K562 (cell line): ENCODE data around the gene CALML4. TPM values are rescaled to one million over a fixed set of nuclear protein-coding genes. Genes with fewer than 3 reads are reported as not detected.

Experiments used
- CEBPZ ChIP-seq: fragments of 150-350 bp; IDR thresholded peaks from 2 replicates; pipeline ENCODE4 v1.6.1; 2014; ENCODE audit warnings: low read depth, mild to moderate bottlenecking, low read length, borderline replicate concordance
- CHD4 ChIP-seq: fragments of 200-600 bp; sonication (generic); IDR thresholded peaks from 3 replicates; pipeline ENCODE4 v1.6.1; 2012; ENCODE audit warnings: low read depth, mild to moderate bottlenecking, mixed read lengths, low read length, inconsistent platforms; ENCODE audit not compliant: insufficient read depth, insufficient replicate concordance, poor library complexity, severe bottlenecking
- CTBP1 ChIP-seq: fragments of 450-650 bp; IDR thresholded peaks from 2 replicates; pipeline ENCODE4 v1.6.1; 2016; ENCODE audit warnings: borderline replicate concordance
- MEIS2 ChIP-seq: fragments of 450-650 bp; IDR thresholded peaks from 2 replicates; pipeline ENCODE4 v1.6.1; 2014; ENCODE audit warnings: mild to moderate bottlenecking; ENCODE audit not compliant: partially characterized antibody
- RBM15 ChIP-seq: fragments of 200-400 bp; formaldehyde crosslinking; IDR thresholded peaks from 2 replicates; pipeline ENCODE4 v1.6.1; 2018; ENCODE audit warnings: mild to moderate bottlenecking, low read length, moderate library complexity; ENCODE audit not compliant: insufficient read depth
- SMARCC2 ChIP-seq: fragments of 450-650 bp; IDR thresholded peaks from 2 replicates; pipeline ENCODE4 v1.6.1; 2017; ENCODE audit warnings: antibody characterized with exemption, moderate library complexity, mild to moderate bottlenecking, low read depth
- SNIP1 ChIP-seq: fragments of 450-650 bp; IDR thresholded peaks from 2 replicates; pipeline ENCODE4 v1.7.1; 2017; ENCODE audit warnings: low read depth, mild to moderate bottlenecking
- TAF15 ChIP-seq: fragments of 200-400 bp; formaldehyde crosslinking; IDR thresholded peaks from 2 replicates; pipeline ENCODE4 v1.6.1; 2017; ENCODE audit warnings: mild to moderate bottlenecking, low read depth, low read length, moderate library complexity
- TEAD1 ChIP-seq, 2 experiments: fragments of 450-650 bp in 1 of 2; sonication (generic) in 1 of 2; formaldehyde crosslinking; IDR thresholded peaks; 2 replicates each; pipeline versions ENCODE4 v1.4.0 to v1.8.0; 2020 to 2022; ENCODE audit warnings: mild to moderate bottlenecking in 2 of 2, missing genetic modification reagents in 1 of 2
- XRCC4 ChIP-seq: IDR thresholded peaks from one replicate; pipeline ENCODE4 v1.6.1; 2011; ENCODE audit not compliant: insufficient read depth, insufficient read length; ENCODE audit errors: extremely low read depth
- ZFP91 ChIP-seq: sonication (generic); formaldehyde crosslinking; IDR thresholded peaks from 2 replicates; pipeline ENCODE4 v1.8.0; 2022; ENCODE audit warnings: mild to moderate bottlenecking, missing genetic modification reagents
- ZNF318 ChIP-seq, 2 experiments: fragments of 450-650 bp; IDR thresholded peaks; 2 replicates each; pipeline ENCODE4 v1.6.1; 2016; ENCODE audit warnings: mild to moderate bottlenecking in 2 of 2, borderline replicate concordance in 1 of 2, low read depth in 1 of 2, moderate library complexity in 1 of 2
- polyA plus RNA-seq, 8 experiments: library from polyadenylated mRNA; depleted of rRNA in 4 of 8; stranded (reverse) in 5 of 8; unstranded in 3 of 8; fragments of >200 nt; fragmentation: Nextera tagmentation in 2 of 8; fragmentation: Illumina TruSeq in 1 of 8; extraction: Ambion mirVana in 2 of 8; extraction: Trizol in 1 of 8; gene quantifications; 2 replicates each; pipeline versions ENCODE4 v1.2.1 to v1.2.3, GENCODE V29; 2011 to 2014; ENCODE audit warnings: inconsistent platforms in 1 of 8, missing spikeins in 1 of 8
- total RNA-seq, 7 experiments: library from RNA; depleted of rRNA in 6 of 7; stranded (reverse); fragments of >200 nt in 6 of 7; fragmentation: Illumina TruSeq in 2 of 7; extraction: Trizol in 2 of 7; gene quantifications; 2 replicates each; pipeline versions ENCODE4 v1.2.1 to v1.2.3, GENCODE V29; 2011 to 2021; ENCODE audit warnings: low replicate concordance in 1 of 7

Gene CALML4
- total and polyA plus RNA-seq, 9 of the 15 experiments (the other 6 are each of a cell fraction or from before 2014, with no cell fraction given) = 2.8 to 30.6 (median 15.5) TPM

- no peak for TF ChIP-seq ZFP91
- no peak for TF ChIP-seq SMARCC2
- TF ChIP-seq SNIP1 = no peak
- TF ChIP-seq ZNF318 (IDR thresholded peaks at IDR 0.05; ENCODE audit: borderline replicate concordance in 1 of 2, low read depth in 1 of 2) = 0 out of 4 replicates have a peak, but pooled peaks of 1 of the 2 experiments have one; percentile 25
- no peak for TF ChIP-seq TAF15
- TF ChIP-seq XRCC4 = no peak
- no peak for TF ChIP-seq MEIS2
- TF ChIP-seq CTBP1 = peak; percentile 95
- no peak for TF ChIP-seq CEBPZ
- TF ChIP-seq CHD4 = no peak
- peak in 1 of 2 experiments; percentile 87; a peak in 2 of 4 replicates for TF ChIP-seq TEAD1 (CRISPR knock-in tag; IDR thresholded peaks at IDR 0.05)
- TF ChIP-seq RBM15 = no peak
Observed at GRCh38 chr15:68229386-68230156, 24.4 kb upstream of the CALML4 start, which contains the start of gene CLN6 (continued).
